SK-N-SH treated with all-trans-retinoic acid at 6 μM for 48 hours (cell line): Measurements from ENCODE around the gene HLA-DPA1.
A peak's percentile ranks its signal among the peaks of the same experiment; 100 is the strongest.

Experiments
- ATAC-seq: fragments of 200-7000 bp; cut with Tn5 transposase; 3 replicates; pipeline ENCODE4 v1.9.1; 2020; ENCODE audit warnings: mild to moderate bottlenecking, moderate library complexity
- ARNTL ChIP-seq: fragments of 450-650 bp; formaldehyde crosslinking; IDR thresholded peaks from 2 replicates; pipeline ENCODE4 v1.5.0; 2020; ENCODE audit warnings: low read depth, mild to moderate bottlenecking, moderate library complexity, borderline replicate concordance
- BACH2 ChIP-seq: fragments of 250-450 bp; sonication (Bioruptor Pico); IDR thresholded peaks from 2 replicates; pipeline ENCODE4 v1.9.0; 2021; ENCODE audit warnings: mild to moderate bottlenecking, borderline replicate concordance
- CREB5 ChIP-seq: fragments of 250-450 bp; sonication (Bioruptor Pico); IDR thresholded peaks from 2 replicates; pipeline ENCODE4 v1.5.1; 2020; ENCODE audit warnings: low read depth, mild to moderate bottlenecking, moderate library complexity
- CSDC2 ChIP-seq: fragments of 250-450 bp; sonication (Bioruptor Pico); IDR thresholded peaks from 2 replicates; pipeline ENCODE4 v1.5.0; 2020; ENCODE audit warnings: mild to moderate bottlenecking, moderate library complexity
- CSRNP3 ChIP-seq: fragments of 250-450 bp; sonication (Bioruptor Pico); IDR thresholded peaks from 2 replicates; pipeline ENCODE4 v1.5.1; 2021; ENCODE audit warnings: mild to moderate bottlenecking, moderate library complexity
- ESRRG ChIP-seq: fragments of 250-450 bp; sonication (Bioruptor Pico); IDR thresholded peaks from 2 replicates; pipeline ENCODE4 v1.6.1; 2021; ENCODE audit warnings: mild to moderate bottlenecking
- ISL1 ChIP-seq: fragments of 250-450 bp; sonication (Bioruptor Pico); IDR thresholded peaks from 2 replicates; pipeline ENCODE4 v2.1.2; 2022; ENCODE audit warnings: mild to moderate bottlenecking, moderate library complexity
- OSR1 ChIP-seq: fragments of 250-450 bp; sonication (Bioruptor Pico); IDR thresholded peaks from 2 replicates; pipeline ENCODE4 v1.8.0; 2022; ENCODE audit warnings: moderate library complexity, mild to moderate bottlenecking, inconsistent platforms
- POU6F1 ChIP-seq: fragments of 250-450 bp; sonication (Bioruptor Pico); IDR thresholded peaks from 2 replicates; pipeline ENCODE4 v1.8.0; 2021; ENCODE audit warnings: low read depth, mild to moderate bottlenecking, moderate library complexity, borderline replicate concordance
- PPARA ChIP-seq: fragments of 250-450 bp; sonication (Bioruptor Pico); IDR thresholded peaks from 2 replicates; pipeline ENCODE4 v1.5.0; 2020; ENCODE audit warnings: mild to moderate bottlenecking, borderline replicate concordance
- RARB ChIP-seq: fragments of 250-450 bp; sonication (Bioruptor Pico); IDR thresholded peaks from 2 replicates; pipeline ENCODE4 v1.8.0; 2021; ENCODE audit warnings: mild to moderate bottlenecking, moderate library complexity
- SNAI2 ChIP-seq: fragments of 250-450 bp; sonication (Bioruptor Pico); IDR thresholded peaks from 2 replicates; pipeline ENCODE4 v1.5.0; 2020; ENCODE audit warnings: mild to moderate bottlenecking, moderate library complexity
- TCF4 ChIP-seq: fragments of 250-450 bp; sonication (Bioruptor Pico); IDR thresholded peaks from 2 replicates; pipeline ENCODE4 v1.8.0; 2021; ENCODE audit warnings: mild to moderate bottlenecking, moderate library complexity, borderline replicate concordance
- TOX ChIP-seq: fragments of 250-450 bp; sonication (Bioruptor Pico); IDR thresholded peaks from 2 replicates; pipeline ENCODE4 v1.8.0; 2021; ENCODE audit warnings: mild to moderate bottlenecking, moderate library complexity, borderline replicate concordance
- TSHZ2 ChIP-seq: fragments of 250-450 bp; sonication (Bioruptor Pico); IDR thresholded peaks from 2 replicates; pipeline ENCODE4 v1.5.0; 2020; ENCODE audit warnings: mild to moderate bottlenecking, moderate library complexity
- ZC3H10 ChIP-seq: fragments of 250-450 bp; sonication (Bioruptor Pico); IDR thresholded peaks from 2 replicates; pipeline ENCODE4 v1.5.1; 2021; ENCODE audit warnings: mild to moderate bottlenecking, moderate library complexity
- ZFP3 ChIP-seq: fragments of 250-450 bp; sonication (Bioruptor Pico); IDR thresholded peaks from 2 replicates; pipeline ENCODE4 v1.5.0; 2020; ENCODE audit warnings: mild to moderate bottlenecking, moderate library complexity
- ZNF565 ChIP-seq: fragments of 450-650 bp; formaldehyde crosslinking; conservative IDR thresholded peaks from 2 replicates; pipeline ENCODE4 v1.5.0; 2020; ENCODE audit warnings: low read depth, mild to moderate bottlenecking, moderate library complexity
- ZNF70 ChIP-seq: fragments of 450-650 bp; formaldehyde crosslinking; IDR thresholded peaks from 2 replicates; pipeline ENCODE4 v1.5.0; 2020; ENCODE audit warnings: mild to moderate bottlenecking, moderate library complexity
- ZNF8 ChIP-seq: fragments of 450-650 bp; formaldehyde crosslinking; IDR thresholded peaks from 2 replicates; pipeline ENCODE4 v1.5.0; 2020; ENCODE audit warnings: mild to moderate bottlenecking, moderate library complexity

Gene HLA-DPA1

GRCh38 chr6:33029328-33030184 lies 43.9 kb downstream of the HLA-DPA1 start:
- TF ChIP-seq ESRRG (CRISPR knock-in tag) = no peak
- TF ChIP-seq TSHZ2 (CRISPR knock-in tag) = no peak
- no peak for TF ChIP-seq BACH2 (CRISPR knock-in tag)
- TF ChIP-seq ZNF8 (CRISPR knock-in tag) = no peak
- TF ChIP-seq PPARA (CRISPR knock-in tag) = no peak
- no peak for TF ChIP-seq SNAI2 (CRISPR knock-in tag)
- TF ChIP-seq ZC3H10 = no peak
- peak; percentile 70 for ATAC-seq

GRCh38 chr6:33028220-33028849 lies 45.1 kb downstream of the HLA-DPA1 start:
- ATAC-seq = no peak
- TF ChIP-seq BACH2 (CRISPR knock-in tag) = no peak

- no peak for ATAC-seq
- TF ChIP-seq ZFP3 (CRISPR knock-in tag) (no peak), PPARA (CRISPR knock-in tag) (no peak), ESRRG (CRISPR knock-in tag) (no peak), BACH2 (CRISPR knock-in tag) (no peak), ISL1 (CRISPR knock-in tag) (no peak), ZNF565 (no peak), CREB5 (CRISPR knock-in tag) (no peak), CSRNP3 (CRISPR knock-in tag) (no peak), POU6F1 (CRISPR knock-in tag) (no peak), ZNF70 (no peak), ARNTL (CRISPR knock-in tag) (no peak), ZNF8 (CRISPR knock-in tag) (no peak), OSR1 (CRISPR knock-in tag) (no peak), TCF4 (CRISPR knock-in tag) (no peak)
Observed at GRCh38 chr6:33024521-33024920, 48.9 kb downstream of the HLA-DPA1 start.

- no peak for ATAC-seq
- no peak for TF ChIP-seq ZNF70
- TF ChIP-seq CREB5 (CRISPR knock-in tag) = no peak
- no peak for TF ChIP-seq ESRRG (CRISPR knock-in tag)
- TF ChIP-seq RARB (CRISPR knock-in tag) = no peak
- no peak for TF ChIP-seq TOX (CRISPR knock-in tag)
- TF ChIP-seq OSR1 (CRISPR knock-in tag) = no peak
- TF ChIP-seq BACH2 (CRISPR knock-in tag) = no peak
- TF ChIP-seq TSHZ2 (CRISPR knock-in tag) = no peak
- no peak for TF ChIP-seq TCF4 (CRISPR knock-in tag)
- no peak for TF ChIP-seq ISL1 (CRISPR knock-in tag)
- TF ChIP-seq CSDC2 = no peak
Observed at GRCh38 chr6:33023536-33023935, 49.9 kb downstream of the HLA-DPA1 start.
